ENCODE data around the gene KSR1. TPM values are rescaled to one million over a fixed set of nuclear protein-coding genes. Genes with fewer than 3 reads are reported as not detected.

Gene KSR1
- total and polyA plus RNA-seq, 2 of the 4 experiments (the other 2 are of a cell fraction), result 12.5 to 21.9 TPM

GRCh38 chr17:27603880-27604794, 147.9 kb downstream of the KSR1 start (continued):
- TF ChIP-seq RAD21 (IDR thresholded peaks at IDR 0.05; ENCODE audit: low read length) (no peak), BHLHE40 (IDR thresholded peaks at IDR 0.05; ENCODE audit: low read depth, low read length) (no peak)

GRCh38 chr17:27605409-27605808, 149.2 kb downstream of the KSR1 start:
- H3K4ac ChIP-seq (ENCODE audit: low read depth, low read length), result no peak overlapping the region
- ATAC-seq (ENCODE audit: low read depth) (no peak), DNase-seq (no peak)
- no peak overlapping the region for H3K4me2 ChIP-seq (ENCODE audit: low read depth, low read length)
- no peak overlapping the region for H3K27ac ChIP-seq (ENCODE audit: insufficient read depth, low read length)
- no peak overlapping the region for H3K23ac ChIP-seq (ENCODE audit: low read depth, low read length)
- no peak overlapping the region for H3K4me3 ChIP-seq (ENCODE audit: insufficient read depth, low read depth, low read length)
- peaks cover 4% of the 10 kb centered on the region for H4K20me1 ChIP-seq (ENCODE audit: insufficient read depth, low read length)
- no peak overlapping the region for H2AK5ac ChIP-seq (ENCODE audit: low read depth, low read length)
- no peak overlapping the region for H2BK120ac ChIP-seq (ENCODE audit: low read depth, low read length)
- H3K14ac ChIP-seq (replicated peaks; ENCODE audit: low read depth, low read length), result no peak overlapping the region
- intact Hi-C loops (cut with micrococcal nuclease), result no loop called here
- no peak overlapping the region for H3K56ac ChIP-seq (ENCODE audit: extremely low read depth, insufficient read depth, low read length)
- H3K27me3 ChIP-seq (ENCODE audit: control insufficient read depth, insufficient read depth, low read length), result no peaks in the 10 kb centered on the region
- no peak overlapping the region for H2AK9ac ChIP-seq (replicated peaks; ENCODE audit: low read depth, low read length, poor library complexity)
- H3K79me1 ChIP-seq (ENCODE audit: low read depth in 1 of 2, low read length in 2 of 2), result peaks cover 0 to 4% of the 10 kb centered on the region in 2 experiments; a peak in 3 of 4 replicates
- dilution Hi-C loops (cut with HindIII; ENCODE audit: low sequenced_read_pairs, unreplicated experiment), result no loop called here
- no peak overlapping the region for H2AFZ ChIP-seq (replicated peaks; ENCODE audit: low read length, poor library complexity)
- no peak overlapping the region for H4K5ac ChIP-seq (ENCODE audit: low read depth, low read length)
- H3K36me3 ChIP-seq (ENCODE audit: control insufficient read depth, insufficient read depth, low read length), result peaks cover 83% of the 10 kb centered on the region
- no peak overlapping the region for H2BK20ac ChIP-seq (ENCODE audit: low read depth, low read length)
- H4K91ac ChIP-seq (ENCODE audit: insufficient read depth, low read depth, low read length), result no peak overlapping the region
- H3K18ac ChIP-seq (ENCODE audit: low read depth, low read length), result no peak overlapping the region
- H2BK5ac ChIP-seq (ENCODE audit: low read depth, low read length, poor library complexity, severe bottlenecking), result no peak overlapping the region
- no peak overlapping the region for H2BK15ac ChIP-seq (ENCODE audit: low read depth, low read length)
- no peak overlapping the region for H4K8ac ChIP-seq (ENCODE audit: low read depth in 2 of 2, low read length in 2 of 2)
- in situ Hi-C loops (cut with MboI; ENCODE audit: low sequenced_read_pairs), result no loop called here
- H3K4me1 ChIP-seq (ENCODE audit: control insufficient read depth, insufficient read depth, low read length), result peaks cover 2% of the 10 kb centered on the region; the same call in 1 of the 2 replicates
- no peak overlapping the region for H3K9ac ChIP-seq (ENCODE audit: low read depth, low read length)
- H3K9me3 ChIP-seq (ENCODE audit: control insufficient read depth, insufficient read depth, low read length), result no peaks in the 10 kb centered on the region
- BruUV-seq (replicated peaks), result no TSS peak
- 95% methylated on average over 21 of the region's 25 CpGs; no CpG with 5 or more reads in 1 of the 2 experiments for WGBS, 2 experiments (ENCODE audit: extremely low coverage in 2 of 2, insufficient read length in 1 of 2)
- CTCF ChIA-PET, result interaction anchor here (0.6 kb wide), 1 partner anchor 197 kb away, joined by 3 read pairs; no protein-coding TSS in a partner anchor
- POLR2A ChIA-PET (ENCODE audit: unreplicated experiment), result no interaction called here
- H3K9me1 ChIP-seq (ENCODE audit: insufficient read depth, low read length), result no peaks in the 10 kb centered on the region; the same call in 1 of the 2 replicates
- no peak for TF ChIP-seq CHD1 (IDR thresholded peaks at IDR 0.05; ENCODE audit: low read depth, low read length)
- no peak for TF ChIP-seq MAFK (IDR thresholded peaks at IDR 0.05; ENCODE audit: low read depth, low read length)
- no peak for TF ChIP-seq CTCF (conservative IDR thresholded peaks at IDR 0.05; ENCODE audit: low read depth, low read length)
- TF ChIP-seq FOS (IDR thresholded peaks at IDR 0.05; ENCODE audit: low read depth, low read length), result no peak
- no peak for TF ChIP-seq RCOR1 (IDR thresholded peaks at IDR 0.05; ENCODE audit: insufficient replicate concordance, low read length)
- TF ChIP-seq MXI1 (IDR thresholded peaks at IDR 0.05; ENCODE audit: borderline replicate concordance, low read depth, low read length), result no peak
- no peak for TF ChIP-seq ELK1 (IDR thresholded peaks at IDR 0.05; ENCODE audit: borderline replicate concordance, low read depth, low read length)
- no peak for TF ChIP-seq POLR2A (IDR thresholded peaks at IDR 0.05; ENCODE audit: low read depth, low read length)
- no peak for TF ChIP-seq RAD21 (IDR thresholded peaks at IDR 0.05; ENCODE audit: low read length)
- TF ChIP-seq BHLHE40 (IDR thresholded peaks at IDR 0.05; ENCODE audit: low read depth, low read length), result no peak
- TF ChIP-seq RFX5 (IDR thresholded peaks at IDR 0.05; ENCODE audit: low read depth, low read length), result no peak
- no peak for TF ChIP-seq USF2 (IDR thresholded peaks at IDR 0.05; ENCODE audit: low read depth, low read length)
